ENCODE data around the gene JADE1. TPM values are rescaled to one million over a fixed set of nuclear protein-coding genes. Genes with fewer than 3 reads are reported as not detected.

JADE1 gene
- total RNA-seq, 6 donors from 2014 or later = 26.2 to 46.5 (median 38.1) TPM

- TF ChIP-seq EP300 (IDR thresholded peaks at IDR 0.05) (no peak), POLR2A (IDR thresholded peaks at IDR 0.05) (no peak), CTCF (IDR thresholded peaks at IDR 0.05) (no peak), POLR2AphosphoS5 (IDR thresholded peaks at IDR 0.05) (no peak)
- Histone ChIP-seq H3K27me3 (no peaks in the 10 kb centered on the region), H3K4me3 (no peak overlapping the region), H3K27ac (no peak overlapping the region), H3K9me3 (no peaks in the 10 kb centered on the region), H3K4me1 (peaks cover 0 to 17% (median 15%) of the 10 kb centered on the region in 4 donors), H3K36me3 (peaks cover 10 to 78% (median 46%) of the 10 kb centered on the region in 4 donors)
- no peak for DNase-seq
- no peak for ATAC-seq (ENCODE audit: low FRiP score in 2 of 2)
- WGBS, 2 donors = 92 to 95% methylated on average over 1 of the region's 1 CpG
Measured at GRCh38 chr4:128866691-128867090, 57.2 kb downstream of the JADE1 start.

- Histone ChIP-seq H3K36me3 (peaks cover 10 to 86% (median 37%) of the 10 kb centered on the region in 4 donors), H3K4me1 (no peaks in the 10 kb centered on the region), H3K27ac (no peak overlapping the region), H3K4me3 (no peak overlapping the region), H3K9me3 (no peaks in the 10 kb centered on the region), H3K27me3 (no peaks in the 10 kb centered on the region)
- DNase-seq = no peak
- 85 to 91% methylated on average over 3 of the region's 3 CpGs for WGBS, 2 donors
- TF ChIP-seq POLR2A (IDR thresholded peaks at IDR 0.05) (no peak), EP300 (IDR thresholded peaks at IDR 0.05) (no peak), CTCF (IDR thresholded peaks at IDR 0.05) (no peak), POLR2AphosphoS5 (IDR thresholded peaks at IDR 0.05) (no peak)
- no peak for ATAC-seq (ENCODE audit: low FRiP score in 2 of 2)
Measured at GRCh38 chr4:128868758-128869157, 59.3 kb downstream of the JADE1 start.

GRCh38 chr4:128869776-128870509 lies 60.4 kb downstream of the JADE1 start:
- Histone ChIP-seq H3K36me3 (peaks cover 10 to 85% (median 32%) of the 10 kb centered on the region in 4 donors), H3K4me1 (no peaks in the 10 kb centered on the region), H3K27me3 (no peaks in the 10 kb centered on the region), H3K4me3 (no peak overlapping the region), H3K27ac (no peak overlapping the region), H3K9me3 (no peaks in the 10 kb centered on the region)
- ATAC-seq (ENCODE audit: low FRiP score in 2 of 2) = no peak
- TF ChIP-seq EP300 (IDR thresholded peaks at IDR 0.05) (no peak), POLR2AphosphoS5 (IDR thresholded peaks at IDR 0.05) (no peak), POLR2A (IDR thresholded peaks at IDR 0.05) (no peak), CTCF (IDR thresholded peaks at IDR 0.05) (no peak)
- WGBS, 2 donors = 94 to 95% methylated on average over 2 of the region's 2 CpGs
- DNase-seq = no peak

- WGBS, 2 donors = 92 to 95% methylated on average over 9 of the region's 9 CpGs
- DNase-seq = no peak
- no peaks in the 10 kb centered on the region for H3K27me3 ChIP-seq
- TF ChIP-seq POLR2AphosphoS5 (IDR thresholded peaks at IDR 0.05) (no peak), POLR2A (IDR thresholded peaks at IDR 0.05) (no peak), CTCF (IDR thresholded peaks at IDR 0.05) (no peak), EP300 (IDR thresholded peaks at IDR 0.05) (no peak)
- H3K4me1 ChIP-seq = no peaks in the 10 kb centered on the region
- peaks cover 8 to 88% (median 32%) of the 10 kb centered on the region in 4 donors for H3K36me3 ChIP-seq
- H3K9me3 ChIP-seq = no peaks in the 10 kb centered on the region
- no peak overlapping the region for H3K27ac ChIP-seq
- no peak overlapping the region for H3K4me3 ChIP-seq
- ATAC-seq (ENCODE audit: low FRiP score in 2 of 2) = no peak
Measured at GRCh38 chr4:128871948-128872347, 62.4 kb downstream of the JADE1 start.

- no peak overlapping the region for H3K27ac ChIP-seq
- WGBS, 2 donors = 95 to 98% methylated on average over 2 of the region's 2 CpGs
Measured at GRCh38 chr4:128876200-128876599, 66.7 kb downstream of the JADE1 start.

More at GRCh38 chr4:128876200-128876599, 66.7 kb downstream of the JADE1 start:
- Histone ChIP-seq H3K4me3 (no peak overlapping the region), H3K36me3 (peaks cover 5 to 48% (median 7%) of the 10 kb centered on the region in 4 donors), H3K27me3 (no peaks in the 10 kb centered on the region), H3K4me1 (no peaks in the 10 kb centered on the region), H3K9me3 (no peaks in the 10 kb centered on the region)
- no peak for DNase-seq
- TF ChIP-seq POLR2AphosphoS5 (IDR thresholded peaks at IDR 0.05) (no peak), CTCF (IDR thresholded peaks at IDR 0.05) (no peak)
- no peak for ATAC-seq (ENCODE audit: low FRiP score in 2 of 2)
